OCI-M2 (cell line): ENCODE measurements around the gene GLG1.
"Not testable (repeated sequence)": the region's sequence is repeated elsewhere in the genome, so short reads cannot be mapped to it uniquely, and the experiment has no call there.

Experiments
- DNase-seq: peaks from one replicate; lab custom pipeline; 2025; ENCODE audit not compliant: unreplicated experiment; lab: John Stamatoyannopoulos, UW

GLG1 gene

GRCh38 chr16:74606521-74607309, at the start of gene GLG1:
GLG1 (minus strand) TSS chr16:74607114; CDS start chr16:74607094, 20 bp downstream.
- DNase-seq = no peak

GRCh38 chr16:74654536-74655050, 47.7 kb upstream of the GLG1 start:
- DNase-seq = no peak

GRCh38 chr16:74652883-74653282, 46.0 kb upstream of the GLG1 start:
- DNase-seq = not testable (repeated sequence)

GRCh38 chr16:74652249-74652648, 45.3 kb upstream of the GLG1 start:
- no peak for DNase-seq

GRCh38 chr16:74651841-74652240, 44.9 kb upstream of the GLG1 start:
- DNase-seq = no peak

- DNase-seq = no peak
These were observed 44.2 kb upstream of the GLG1 start for GRCh38 chr16:74650966-74651567.

- DNase-seq = no peak
These were observed 43.1 kb upstream of the GLG1 start for GRCh38 chr16:74649839-74650504.

GRCh38 chr16:74641969-74642368, 35.1 kb upstream of the GLG1 start:
- DNase-seq = no peak

GRCh38 chr16:74637742-74638453, 31.0 kb upstream of the GLG1 start:
- DNase-seq = no peak

- DNase-seq = no peak
These were observed 28.4 kb upstream of the GLG1 start for GRCh38 chr16:74635303-74635702.

GRCh38 chr16:74633686-74634085, 26.8 kb upstream of the GLG1 start:
- DNase-seq = no peak

- DNase-seq = no peak
These were observed 20.7 kb upstream of the GLG1 start for GRCh38 chr16:74627506-74628220.

GRCh38 chr16:74626741-74627416, 20.0 kb upstream of the GLG1 start:
- no peak for DNase-seq

- no peak for DNase-seq
These were observed 18.8 kb upstream of the GLG1 start for GRCh38 chr16:74625500-74626350.

- no peak for DNase-seq
These were observed 16.9 kb upstream of the GLG1 start for GRCh38 chr16:74623839-74624235.

- DNase-seq = no peak
These were observed 16.4 kb upstream of the GLG1 start for GRCh38 chr16:74623214-74623838.

- DNase-seq = no peak
These were observed 15.1 kb upstream of the GLG1 start for GRCh38 chr16:74622005-74622404.

- no peak for DNase-seq
These were observed 10.4 kb upstream of the GLG1 start for GRCh38 chr16:74617206-74617788.
